GM19035 (cell line): ENCODE results near the gene PTGR3.

Experiments
- ATAC-seq: cut with Tn5 transposase; IDR thresholded peaks from one replicate; pipeline ENCODE4 v1.9.1; 2021; ENCODE audit not compliant: unreplicated experiment

The PTGR3 gene

GRCh38 chr18:75215663-75216062, 6.7 kb upstream of the PTGR3 start:
- no peak for ATAC-seq

- ATAC-seq = no peak
These were observed 6.0 kb upstream of the PTGR3 start for GRCh38 chr18:75214766-75215510.

GRCh38 chr18:75214332-75214690, 5.4 kb upstream of the PTGR3 start:
- no peak for ATAC-seq

GRCh38 chr18:75213611-75214331, 4.8 kb upstream of the PTGR3 start:
- no peak for ATAC-seq

- ATAC-seq = no peak
These were observed 3.8 kb upstream of the PTGR3 start for GRCh38 chr18:75212751-75213090.

GRCh38 chr18:75211953-75212750, 3.2 kb upstream of the PTGR3 start:
- ATAC-seq = no peak

- no peak for ATAC-seq
These were observed 2.6 kb upstream of the PTGR3 start for GRCh38 chr18:75211626-75211952.

GRCh38 chr18:75211002-75211621, 2.2 kb upstream of the PTGR3 start:
- no peak for ATAC-seq

- peak; percentile 34 for ATAC-seq
These were observed 1.5 kb upstream of the PTGR3 start, which contains the start of gene TSHZ1 for GRCh38 chr18:75210274-75211001. TSS of gene TSHZ1 (plus strand) at chr18:75210797. CDS start at chr18:75211877, 1,080 bp downstream.

- ATAC-seq = no peak
These were observed 966 bp upstream of the PTGR3 start for GRCh38 chr18:75209951-75210258.

- ATAC-seq = peak; percentile 39
These were observed 157 bp downstream of the PTGR3 start for GRCh38 chr18:75208836-75209128.

- ATAC-seq = peak; percentile 8
These were observed 644 bp downstream of the PTGR3 start for GRCh38 chr18:75208155-75208835.

GRCh38 chr18:75207310-75208154, 1.4 kb downstream of the PTGR3 start:
- no peak for ATAC-seq

GRCh38 chr18:75206452-75207309, 2.3 kb downstream of the PTGR3 start:
- no peak for ATAC-seq

- ATAC-seq = no peak
These were observed 3.3 kb downstream of the PTGR3 start for GRCh38 chr18:75205514-75206132.

GRCh38 chr18:75204732-75205513, 4.0 kb downstream of the PTGR3 start:
- no peak for ATAC-seq

GRCh38 chr18:75204269-75204731, 4.6 kb downstream of the PTGR3 start:
- no peak for ATAC-seq
